ENCODE data around the gene GRIN3A. TPM values are rescaled to one million over a fixed set of nuclear protein-coding genes. Genes with fewer than 3 reads are reported as not detected.

The GRIN3A gene
- total RNA-seq, 1 experiment from 2014 or later: not detected

DNA sequence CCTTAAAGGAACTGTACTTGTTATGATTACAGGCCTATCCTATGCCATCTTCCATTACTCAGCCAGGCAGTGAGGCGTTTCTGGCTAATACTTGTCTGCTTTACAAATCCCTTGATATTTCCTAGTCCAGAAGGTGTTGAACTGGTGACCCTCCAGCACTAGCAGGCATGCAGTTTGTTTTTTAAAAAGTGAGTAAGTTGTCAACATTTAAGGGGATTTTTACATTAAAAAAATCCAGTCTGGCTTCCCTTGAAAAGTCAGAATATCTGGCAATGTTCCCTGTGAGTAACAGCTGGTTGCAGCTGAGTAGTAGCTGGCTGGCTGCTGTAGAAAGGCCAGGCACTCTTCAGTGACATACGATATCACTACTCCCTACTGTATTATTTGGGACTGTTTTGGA lies 21.8 kb downstream of the GRIN3A start:
- Histone ChIP-seq H4K20me1 (ENCODE audit: control insufficient read depth, insufficient read depth, insufficient read length) (no peaks in the 10 kb centered on the region), H3K27me3 (ENCODE audit: insufficient read depth, low read length) (no peaks in the 10 kb centered on the region), H4K91ac (ENCODE audit: insufficient read length, low read depth, low read length) (no peak overlapping the region), H2BK15ac (ENCODE audit: low read depth, low read length) (no peak overlapping the region), H2BK20ac (ENCODE audit: low read depth, low read length, poor library complexity, severe bottlenecking) (no peak overlapping the region), H3K4me1 (ENCODE audit: insufficient read depth, low read length) (no peaks in the 10 kb centered on the region), H3K18ac (ENCODE audit: insufficient read length, low read depth, low read length) (no peak overlapping the region), H2BK12ac (ENCODE audit: insufficient read length, low read depth, low read length) (no peak overlapping the region), H2AK5ac (ENCODE audit: insufficient read length, low read length) (no peak overlapping the region), H3K79me2 (ENCODE audit: insufficient read depth, low read length) (no peaks in the 10 kb centered on the region), H2BK120ac (ENCODE audit: low read depth, low read length, poor library complexity, severe bottlenecking) (no peak overlapping the region), H4K8ac (replicated peaks; ENCODE audit: insufficient read length, low read depth, low read length) (no peak overlapping the region), H3K79me1 (ENCODE audit: insufficient read depth, low read depth, low read length, poor library complexity, severe bottlenecking) (no peaks in the 10 kb centered on the region), H3K56ac (ENCODE audit: insufficient read length, low read depth, low read length) (no peak overlapping the region), H3T11ph (ENCODE audit: low read length) (no peak overlapping the region), H3K4ac (ENCODE audit: low read depth, low read length) (no peak overlapping the region), H3K9ac (ENCODE audit: extremely low read depth, insufficient read length, low read length) (no peak overlapping the region), H3K23me2 (ENCODE audit: insufficient read length, low read depth, low read length, poor library complexity, severe bottlenecking) (no peaks in the 10 kb centered on the region), H3K14ac (ENCODE audit: insufficient read depth, low read length) (no peak overlapping the region), H2BK5ac (ENCODE audit: insufficient read length, low read length) (no peak overlapping the region), H3K9me3 (ENCODE audit: control insufficient read depth, low read depth, low read length) (no peaks in the 10 kb centered on the region), H4K5ac (ENCODE audit: insufficient read length, low read depth, low read length) (no peak overlapping the region), H3K27ac (ENCODE audit: insufficient read length, low read depth, low read length) (no peak overlapping the region), H2AFZ (ENCODE audit: low read length) (no peak overlapping the region), H3K23ac (ENCODE audit: insufficient read length, low read depth, low read length) (no peak overlapping the region), H3K4me2 (ENCODE audit: insufficient read depth, insufficient read length, low read length) (no peak overlapping the region)
- Mint-ChIP-seq H3K27me3 (ENCODE audit: low read depth) (peaks cover 21% of the 10 kb centered on the region), H3K4me3 (no peak overlapping the region), H3K4me1 (no peaks in the 10 kb centered on the region), H3K27ac (no peak overlapping the region), H3K36me3 (ENCODE audit: insufficient read depth in 1 of 3, low read depth in 3 of 3) (no peaks in the 10 kb centered on the region), H3K9me3 (no peaks in the 10 kb centered on the region)
- no CpG with 5 or more reads among the region's 2 CpGs for WGBS (ENCODE audit: extremely low coverage, insufficient read length, low lambda C conversion rate)
- DNase-seq: no peak
- TF ChIP-seq, protein P1, sequence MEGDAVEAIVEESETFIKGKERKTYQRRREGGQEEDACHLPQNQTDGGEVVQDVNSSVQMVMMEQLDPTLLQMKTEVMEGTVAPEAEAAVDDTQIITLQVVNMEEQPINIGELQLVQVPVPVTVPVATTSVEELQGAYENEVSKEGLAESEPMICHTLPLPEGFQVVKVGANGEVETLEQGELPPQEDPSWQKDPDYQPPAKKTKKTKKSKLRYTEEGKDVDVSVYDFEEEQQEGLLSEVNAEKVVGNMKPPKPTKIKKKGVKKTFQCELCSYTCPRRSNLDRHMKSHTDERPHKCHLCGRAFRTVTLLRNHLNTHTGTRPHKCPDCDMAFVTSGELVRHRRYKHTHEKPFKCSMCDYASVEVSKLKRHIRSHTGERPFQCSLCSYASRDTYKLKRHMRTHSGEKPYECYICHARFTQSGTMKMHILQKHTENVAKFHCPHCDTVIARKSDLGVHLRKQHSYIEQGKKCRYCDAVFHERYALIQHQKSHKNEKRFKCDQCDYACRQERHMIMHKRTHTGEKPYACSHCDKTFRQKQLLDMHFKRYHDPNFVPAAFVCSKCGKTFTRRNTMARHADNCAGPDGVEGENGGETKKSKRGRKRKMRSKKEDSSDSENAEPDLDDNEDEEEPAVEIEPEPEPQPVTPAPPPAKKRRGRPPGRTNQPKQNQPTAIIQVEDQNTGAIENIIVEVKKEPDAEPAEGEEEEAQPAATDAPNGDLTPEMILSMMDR (conservative IDR thresholded peaks at IDR 0.05): no peak

All from H9 (cell line).